Measurements from ENCODE around the gene NDNF. TPM values are rescaled to one million over a fixed set of nuclear protein-coding genes. Genes with fewer than 3 reads are reported as not detected.
A peak's percentile ranks its signal among the peaks of the same experiment; 100 is the strongest.

NDNF gene, protein sequence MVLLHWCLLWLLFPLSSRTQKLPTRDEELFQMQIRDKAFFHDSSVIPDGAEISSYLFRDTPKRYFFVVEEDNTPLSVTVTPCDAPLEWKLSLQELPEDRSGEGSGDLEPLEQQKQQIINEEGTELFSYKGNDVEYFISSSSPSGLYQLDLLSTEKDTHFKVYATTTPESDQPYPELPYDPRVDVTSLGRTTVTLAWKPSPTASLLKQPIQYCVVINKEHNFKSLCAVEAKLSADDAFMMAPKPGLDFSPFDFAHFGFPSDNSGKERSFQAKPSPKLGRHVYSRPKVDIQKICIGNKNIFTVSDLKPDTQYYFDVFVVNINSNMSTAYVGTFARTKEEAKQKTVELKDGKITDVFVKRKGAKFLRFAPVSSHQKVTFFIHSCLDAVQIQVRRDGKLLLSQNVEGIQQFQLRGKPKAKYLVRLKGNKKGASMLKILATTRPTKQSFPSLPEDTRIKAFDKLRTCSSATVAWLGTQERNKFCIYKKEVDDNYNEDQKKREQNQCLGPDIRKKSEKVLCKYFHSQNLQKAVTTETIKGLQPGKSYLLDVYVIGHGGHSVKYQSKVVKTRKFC
- 11.4 TPM for polyA plus RNA-seq (2013, experiment 1 of 2; ENCODE audit: insufficient read length)
- 12.2 TPM for polyA plus RNA-seq (2013, experiment 2 of 2; ENCODE audit: insufficient read length)

- DNase-seq = peak; percentile 78
Observed at GRCh38 chr4:121072224-121073003, at the start of gene NDNF. Gene NDNF, minus strand, starts transcription at chr4:121072535. Its CDS starts 26,698 bp downstream, at chr4:121045837.

DNA sequence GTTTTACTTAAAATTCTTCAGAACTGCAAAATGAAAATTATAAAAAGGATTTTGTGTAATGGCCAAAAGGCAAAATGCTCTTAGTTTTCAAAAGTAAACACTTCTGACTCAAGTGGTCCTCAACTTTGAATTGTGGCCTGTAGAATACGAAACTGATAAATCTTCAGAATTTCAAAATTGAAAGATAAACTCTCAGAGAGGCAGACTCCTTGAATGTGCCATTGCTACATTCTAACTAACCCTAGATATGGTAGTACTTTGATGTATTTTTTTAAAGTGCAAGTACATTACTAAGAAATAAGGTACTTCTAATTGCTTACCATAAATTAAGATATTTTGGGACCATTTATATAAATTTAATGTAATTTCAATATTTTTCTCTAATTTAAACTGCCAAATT lies 47.4 kb upstream of the NDNF start:
- DNase-seq = no peak

- no peak for DNase-seq
Observed at GRCh38 chr4:121118344-121118743, 46.0 kb upstream of the NDNF start.

DNA sequence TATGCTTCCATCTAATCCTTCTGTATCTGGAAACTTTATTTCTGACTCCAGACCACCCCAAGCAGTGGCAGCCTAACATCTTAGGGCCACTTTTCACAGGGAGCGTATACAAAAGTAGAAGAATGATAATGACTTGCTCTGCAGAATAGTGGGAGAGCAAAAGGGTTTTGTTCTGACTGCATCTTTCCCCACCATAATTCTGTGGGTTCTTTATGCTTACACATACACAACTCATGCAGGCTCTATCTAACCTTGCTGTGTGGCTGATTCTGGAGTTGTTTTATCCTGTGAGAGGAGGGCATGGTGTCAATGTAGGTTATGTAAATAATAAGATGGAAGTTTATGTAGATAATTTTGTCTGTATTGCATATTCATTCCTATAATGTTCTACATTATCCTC lies 42.4 kb upstream of the NDNF start:
- DNase-seq = no peak

DNA sequence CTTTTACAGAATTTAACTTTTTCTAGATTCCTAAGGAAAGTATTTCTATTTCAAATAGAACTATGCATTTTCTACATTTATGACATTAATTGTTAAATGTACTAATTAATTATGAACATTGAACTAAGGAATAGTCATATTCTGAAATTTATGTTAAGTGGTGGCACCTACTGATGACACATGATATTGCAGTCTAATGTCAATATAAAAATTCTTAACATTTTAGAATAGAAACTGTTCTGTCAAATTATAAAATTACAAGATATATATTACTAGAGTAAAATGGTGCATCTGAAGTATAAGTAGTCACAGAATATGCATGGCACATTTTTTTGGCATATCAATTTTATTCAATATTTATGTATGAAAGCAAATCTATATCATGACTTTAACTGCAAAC lies 40.2 kb upstream of the NDNF start:
- DNase-seq = no peak

GRCh38 chr4:121108557-121108956 lies 36.2 kb upstream of the NDNF start:
- no peak for DNase-seq

GRCh38 chr4:121107507-121107906 lies 35.2 kb upstream of the NDNF start:
- DNase-seq = no peak

GRCh38 chr4:121100093-121100775 lies 27.9 kb upstream of the NDNF start:
- DNase-seq = no peak

- DNase-seq = no peak
Observed at GRCh38 chr4:121098266-121098665, 25.9 kb upstream of the NDNF start.

- DNase-seq = peak; percentile 68
Observed at GRCh38 chr4:121096629-121097028, 24.3 kb upstream of the NDNF start.

GRCh38 chr4:121096191-121096590 lies 23.9 kb upstream of the NDNF start:
- peak; percentile 51 for DNase-seq

- DNase-seq = no peak
Observed at GRCh38 chr4:121094297-121094966, 22.1 kb upstream of the NDNF start.

- DNase-seq = no peak
Observed at GRCh38 chr4:121093261-121093660, 20.9 kb upstream of the NDNF start.

- DNase-seq = no peak
Observed at GRCh38 chr4:121091941-121092340, 19.6 kb upstream of the NDNF start.

DNA sequence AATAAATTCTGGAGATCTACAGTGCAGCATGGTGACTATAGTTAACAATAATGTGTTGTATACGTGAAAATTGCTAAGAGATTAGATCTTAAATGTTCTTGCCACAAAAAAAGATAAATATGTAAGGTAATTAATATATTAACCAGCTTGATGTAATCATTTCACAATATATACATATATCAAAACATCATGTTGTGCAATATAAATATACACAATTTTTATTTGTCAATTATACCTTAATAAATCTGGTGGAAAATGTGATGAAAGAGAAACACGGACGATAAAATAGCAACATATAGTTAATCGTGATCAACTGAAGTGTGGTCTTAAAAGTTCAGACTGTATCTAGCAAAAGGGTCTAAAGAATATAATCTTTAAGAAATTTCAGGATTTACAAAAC lies 16.5 kb upstream of the NDNF start:
- DNase-seq = no peak

- no peak for DNase-seq
Observed at GRCh38 chr4:121079376-121079775, 7.0 kb upstream of the NDNF start.

DNA sequence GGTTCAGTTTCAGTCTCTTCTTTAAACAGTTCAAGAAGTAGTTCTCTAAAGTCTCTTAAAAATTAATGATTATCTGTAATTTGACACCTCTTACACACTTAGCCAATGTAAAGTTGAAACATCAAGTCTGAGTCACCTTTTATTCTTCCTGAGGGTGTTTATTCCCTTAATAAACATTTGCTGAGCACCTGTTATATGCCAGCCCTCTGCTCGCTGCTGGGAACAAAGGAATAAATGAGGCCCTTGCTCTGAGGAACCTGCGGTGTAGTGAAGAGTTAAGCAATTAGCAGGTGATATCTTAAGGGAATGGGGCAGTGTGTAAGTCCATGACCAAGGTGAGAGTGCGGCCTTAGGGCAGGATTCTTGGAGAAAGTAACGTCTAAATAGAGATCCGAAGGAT lies 5.2 kb upstream of the NDNF start:
- no peak for DNase-seq

DNA sequence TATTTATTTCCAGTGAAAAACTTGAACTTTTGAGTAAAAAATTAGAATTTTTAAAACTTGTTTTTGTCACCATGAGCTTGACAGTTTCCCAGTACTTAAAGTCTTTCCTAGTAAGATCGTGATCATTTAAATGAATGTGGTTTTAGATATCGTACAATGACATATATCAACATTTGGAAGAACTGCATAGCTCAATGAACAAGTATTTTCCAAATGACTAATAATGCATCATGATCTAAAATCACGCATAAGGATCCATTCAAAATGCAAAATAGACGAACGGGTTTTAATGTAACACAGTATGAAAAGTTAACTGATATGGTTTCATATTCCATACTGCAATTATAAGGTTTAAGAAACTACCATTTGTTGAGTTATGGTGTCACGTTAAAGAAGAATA lies 4.1 kb upstream of the NDNF start:
- DNase-seq = no peak

GRCh38 chr4:121073672-121074381 lies 1.5 kb upstream of the NDNF start:
- DNase-seq = no peak

GRCh38 chr4:121073004-121073435 lies 685 bp upstream of the NDNF start:
- DNase-seq = peak; percentile 23

GRCh38 chr4:121071640-121072223 lies 603 bp downstream of the NDNF start:
- no peak for DNase-seq
